Measurements from ENCODE around the gene AATK. TPM values are rescaled to one million over a fixed set of nuclear protein-coding genes. Genes with fewer than 3 reads are reported as not detected.

Gene AATK
- total RNA-seq, 4 donors from 2014 or later: 4.1 to 17.6 (median 7.4) TPM

DNA sequence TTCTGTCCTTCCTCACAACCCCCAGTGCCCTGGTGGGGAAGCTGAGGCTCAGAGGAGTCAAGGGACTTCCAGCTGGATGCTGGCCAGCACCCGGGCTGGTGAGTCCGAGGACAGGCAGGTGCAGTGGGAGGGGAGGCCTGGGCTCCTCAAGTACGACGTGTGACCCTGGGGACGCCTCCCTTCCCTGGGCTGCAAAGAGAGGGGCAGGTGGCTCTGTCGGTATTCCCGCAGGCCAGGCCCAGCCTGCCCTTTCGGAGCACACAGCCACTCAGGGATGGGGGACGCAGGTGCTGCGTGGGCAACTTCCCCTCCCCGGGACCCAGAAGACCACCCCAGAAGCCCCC is 33.9 kb downstream of the AATK start:
- TF ChIP-seq, protein P1, sequence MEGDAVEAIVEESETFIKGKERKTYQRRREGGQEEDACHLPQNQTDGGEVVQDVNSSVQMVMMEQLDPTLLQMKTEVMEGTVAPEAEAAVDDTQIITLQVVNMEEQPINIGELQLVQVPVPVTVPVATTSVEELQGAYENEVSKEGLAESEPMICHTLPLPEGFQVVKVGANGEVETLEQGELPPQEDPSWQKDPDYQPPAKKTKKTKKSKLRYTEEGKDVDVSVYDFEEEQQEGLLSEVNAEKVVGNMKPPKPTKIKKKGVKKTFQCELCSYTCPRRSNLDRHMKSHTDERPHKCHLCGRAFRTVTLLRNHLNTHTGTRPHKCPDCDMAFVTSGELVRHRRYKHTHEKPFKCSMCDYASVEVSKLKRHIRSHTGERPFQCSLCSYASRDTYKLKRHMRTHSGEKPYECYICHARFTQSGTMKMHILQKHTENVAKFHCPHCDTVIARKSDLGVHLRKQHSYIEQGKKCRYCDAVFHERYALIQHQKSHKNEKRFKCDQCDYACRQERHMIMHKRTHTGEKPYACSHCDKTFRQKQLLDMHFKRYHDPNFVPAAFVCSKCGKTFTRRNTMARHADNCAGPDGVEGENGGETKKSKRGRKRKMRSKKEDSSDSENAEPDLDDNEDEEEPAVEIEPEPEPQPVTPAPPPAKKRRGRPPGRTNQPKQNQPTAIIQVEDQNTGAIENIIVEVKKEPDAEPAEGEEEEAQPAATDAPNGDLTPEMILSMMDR (IDR thresholded peaks at IDR 0.05): no peak
- TF ChIP-seq POLR2A (IDR thresholded peaks at IDR 0.05): no peak
- Histone ChIP-seq H3K27ac (no peak overlapping the region), H3K4me3 (replicated peaks in 1 of 3) (no peak overlapping the region), H3K9me3 (no peaks in the 10 kb centered on the region), H3K27me3 (no peaks in the 10 kb centered on the region), H3K36me3 (no peaks in the 10 kb centered on the region), H3K4me1 (no peaks in the 10 kb centered on the region)
- WGBS, 2 donors: 66% methylated on average over 9 of the region's 11 CpGs; no CpG with 5 or more reads in 1 of the 2 donors
- no peak for DNase-seq
- intact Hi-C loops (cut with DNase I): no loop called here

- WGBS, 2 donors: 92% methylated on average over 13 of the region's 14 CpGs; no CpG with 5 or more reads in 1 of the 2 donors
- Histone ChIP-seq H3K9me3 (no peaks in the 10 kb centered on the region), H3K4me3 (replicated peaks in 1 of 3) (no peak overlapping the region), H3K27me3 (no peaks in the 10 kb centered on the region), H3K27ac (no peak overlapping the region), H3K36me3 (no peaks in the 10 kb centered on the region), H3K4me1 (no peaks in the 10 kb centered on the region)
- no peak for DNase-seq
- intact Hi-C loops (cut with DNase I): no loop called here
- TF ChIP-seq, protein P1 (IDR thresholded peaks at IDR 0.05): no peak
- no peak for TF ChIP-seq POLR2A (IDR thresholded peaks at IDR 0.05)
Observed at GRCh38 chr17:81131486-81132196, 34.4 kb downstream of the AATK start.

DNA sequence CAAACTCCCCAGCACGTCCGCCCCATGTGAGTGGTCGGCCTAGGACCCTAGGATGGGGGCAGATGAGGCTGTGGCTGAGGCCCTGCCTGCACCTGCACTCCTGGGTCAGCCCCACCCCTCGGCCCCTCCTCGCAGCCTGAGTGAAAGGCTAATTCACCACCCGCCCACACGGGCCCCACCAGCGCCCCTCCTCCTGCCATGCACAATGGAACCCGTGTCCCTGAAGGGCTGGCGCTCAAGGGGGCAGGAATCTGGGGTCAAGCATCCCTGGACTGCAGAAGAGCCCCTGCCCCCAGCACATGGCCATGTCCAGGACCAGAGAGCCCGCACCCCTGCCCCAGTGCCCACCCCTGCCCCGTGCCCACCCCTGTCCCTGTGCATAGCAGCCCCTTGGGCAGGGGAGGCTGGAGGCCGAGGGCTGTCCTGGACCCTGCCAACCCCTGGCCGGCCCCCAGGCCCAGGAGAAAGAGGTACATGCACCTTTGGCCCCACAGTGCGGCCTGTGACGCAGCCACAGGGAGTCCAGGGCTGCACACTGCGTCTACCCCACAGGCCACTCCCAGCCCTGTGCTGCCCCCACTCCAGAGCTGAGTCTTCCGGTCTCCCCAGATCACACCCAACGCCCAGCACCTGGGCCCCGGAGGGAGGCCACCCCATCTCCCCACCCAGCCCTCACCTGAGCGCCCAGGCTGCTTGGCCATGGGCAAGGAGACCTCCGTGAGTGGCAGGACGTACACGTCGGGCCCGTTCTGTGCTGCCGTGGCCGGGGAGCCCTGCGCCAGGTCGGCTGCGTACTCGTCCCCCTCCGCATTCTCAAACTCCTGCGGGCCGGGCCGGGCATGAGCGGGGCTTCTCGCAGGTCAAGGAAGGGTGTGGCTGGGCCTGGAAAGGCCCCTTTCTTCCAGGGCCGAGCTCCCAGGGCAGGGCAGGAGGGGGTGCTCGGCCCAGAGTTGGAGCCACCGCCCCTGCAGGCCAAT is 35.3 kb downstream of the AATK start:
- no peak for DNase-seq

GRCh38 chr17:81129711-81130367 is 36.2 kb downstream of the AATK start:
- Histone ChIP-seq H3K27ac (no peak overlapping the region), H3K9me3 (no peaks in the 10 kb centered on the region), H3K36me3 (no peaks in the 10 kb centered on the region), H3K27me3 (no peaks in the 10 kb centered on the region), H3K4me3 (replicated peaks in 1 of 3) (no peak overlapping the region), H3K4me1 (no peaks in the 10 kb centered on the region)
- intact Hi-C loops (cut with DNase I): no loop called here
- no peak for TF ChIP-seq POLR2A (IDR thresholded peaks at IDR 0.05)
- TF ChIP-seq, protein P1 (IDR thresholded peaks at IDR 0.05): no peak
- DNase-seq: no peak
- 79 to 80% methylated on average over 6 to 8 of the region's 14 CpGs for WGBS, 2 donors

More for the DNA sequence above, 35.3 kb downstream of the AATK start:
- WGBS, 2 donors: 82 to 90% methylated on average over 9 to 33 of the region's 41 CpGs
- intact Hi-C loops (cut with DNase I): no loop called here
- H3K27ac ChIP-seq: no peak overlapping the region
- no peaks in the 10 kb centered on the region for H3K4me1 ChIP-seq
- H3K36me3 ChIP-seq: no peaks in the 10 kb centered on the region
- H3K9me3 ChIP-seq: no peaks in the 10 kb centered on the region
- no peak for TF ChIP-seq POLR2A (IDR thresholded peaks at IDR 0.05)
- TF ChIP-seq, protein P1 (IDR thresholded peaks at IDR 0.05): no peak
- no peak overlapping the region for H3K4me3 ChIP-seq (replicated peaks in 1 of 3)
- no peaks in the 10 kb centered on the region for H3K27me3 ChIP-seq

All from thyroid gland (tissue), 4 donors.